NCI-H2227 (cell line): ENCODE results near the gene SDF4.

Experiments used
- DNase-seq: peaks from one replicate; lab custom pipeline; 2025; ENCODE audit not compliant: unreplicated experiment; lab: John Stamatoyannopoulos, UW

The SDF4 gene

DNA sequence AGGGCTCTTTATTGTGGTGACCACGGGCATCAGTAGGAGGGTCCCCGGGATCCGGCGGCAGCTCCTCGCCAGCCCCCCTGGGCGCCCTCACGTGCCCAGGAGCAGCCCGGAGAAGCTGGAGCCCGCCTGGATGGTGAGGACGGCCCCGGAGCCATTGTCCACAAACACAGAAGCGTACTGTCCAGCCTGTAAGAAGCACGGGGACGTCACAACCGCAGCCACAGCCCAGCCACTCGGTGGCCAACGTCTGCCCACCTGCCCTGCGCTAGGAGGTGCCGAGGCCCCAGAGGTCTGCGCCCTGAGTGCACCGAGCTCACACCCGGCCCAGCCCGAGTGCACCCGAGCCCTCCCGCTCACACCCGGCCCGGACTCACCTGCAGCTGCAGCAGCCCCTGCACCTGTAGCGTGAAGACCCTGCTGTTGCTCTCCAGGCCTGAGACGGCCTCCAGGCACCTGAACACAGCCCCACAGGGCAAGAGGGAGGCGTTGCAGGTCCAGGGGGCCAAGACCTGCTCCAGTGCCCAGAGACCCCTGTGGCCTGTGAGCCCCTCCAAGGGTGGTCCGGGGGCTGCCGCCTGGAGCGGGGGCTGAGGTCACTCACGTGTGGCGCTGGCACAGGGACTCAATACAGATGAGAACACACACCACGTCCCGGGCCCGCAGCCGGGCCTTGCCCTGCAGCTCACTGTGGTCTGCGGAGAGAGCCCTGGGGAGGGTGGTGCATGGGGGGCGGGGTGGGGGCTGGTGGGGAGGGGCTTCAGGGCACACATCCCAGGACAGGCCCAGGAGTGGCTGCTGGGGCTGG is 10.9 kb upstream of the SDF4 start:
- DNase-seq, result no peak

DNA sequence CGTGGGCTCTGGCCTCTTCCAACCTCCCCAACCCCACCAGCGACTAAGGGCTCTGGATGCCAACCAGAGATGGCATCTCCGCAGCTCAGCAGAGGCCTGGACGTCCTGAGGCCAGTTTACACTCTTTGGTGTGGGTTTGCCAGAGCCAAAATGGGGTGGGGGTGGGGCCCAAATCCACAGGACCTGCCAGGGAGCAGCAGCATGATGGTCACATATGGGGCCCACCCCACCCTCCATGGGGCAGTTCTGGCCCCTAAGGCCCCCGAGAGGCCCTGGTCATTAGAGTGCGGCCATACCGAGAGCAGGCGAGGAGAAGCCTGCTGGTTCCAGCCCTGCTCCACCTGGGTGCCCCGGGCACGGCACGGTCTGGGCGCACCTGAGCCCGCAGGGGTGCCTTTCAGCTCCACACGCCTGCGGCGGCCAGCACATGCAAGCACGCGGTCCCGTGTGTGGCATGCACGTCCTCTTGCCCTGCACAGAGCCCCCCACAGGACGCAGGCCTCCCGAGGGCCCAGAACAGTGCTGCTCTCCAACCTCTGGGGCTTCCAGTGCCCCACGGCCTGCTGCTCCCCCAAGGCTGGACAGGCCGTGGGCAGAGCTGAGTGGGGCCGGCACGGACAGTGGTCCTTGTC is 9.9 kb upstream of the SDF4 start:
- no peak for DNase-seq

DNA sequence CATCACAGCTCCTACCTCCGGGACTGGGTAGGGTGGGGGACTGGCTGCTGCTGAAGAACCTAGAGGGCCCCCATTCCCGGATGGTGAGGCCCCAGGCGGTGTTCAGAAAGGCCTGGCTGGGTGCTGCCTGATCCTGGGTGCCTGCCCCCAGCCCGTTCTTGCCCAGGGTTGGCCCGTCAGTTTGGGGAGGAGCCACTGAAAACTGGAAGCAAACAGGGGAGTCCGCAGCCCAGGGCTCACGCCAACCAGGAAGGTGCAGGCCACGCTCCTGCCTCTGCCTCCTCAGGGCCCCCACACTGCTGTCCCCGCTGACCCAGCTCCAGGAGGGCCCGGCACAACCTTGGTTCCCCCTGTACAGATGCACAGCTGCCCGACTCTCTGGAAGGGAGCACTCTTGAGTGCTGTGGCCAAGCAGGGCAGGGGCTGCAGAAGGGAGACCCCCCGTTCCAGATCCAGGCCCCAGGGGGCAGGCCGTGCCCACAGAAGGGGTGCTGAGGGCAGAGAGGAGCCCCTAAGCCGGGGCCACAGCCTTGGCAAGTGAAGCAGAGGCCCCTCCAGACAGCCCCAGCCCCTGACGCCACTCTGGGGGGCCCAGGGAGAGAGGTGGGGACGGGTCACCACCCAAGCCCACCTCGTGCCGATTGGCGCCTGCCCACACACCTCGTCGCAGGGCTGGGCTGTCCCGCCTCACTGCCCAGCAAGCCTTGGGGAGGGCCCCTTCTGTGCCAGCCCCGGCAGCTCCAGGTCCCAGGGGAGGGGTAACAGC is 9.2 kb upstream of the SDF4 start:
- no peak for DNase-seq

DNA sequence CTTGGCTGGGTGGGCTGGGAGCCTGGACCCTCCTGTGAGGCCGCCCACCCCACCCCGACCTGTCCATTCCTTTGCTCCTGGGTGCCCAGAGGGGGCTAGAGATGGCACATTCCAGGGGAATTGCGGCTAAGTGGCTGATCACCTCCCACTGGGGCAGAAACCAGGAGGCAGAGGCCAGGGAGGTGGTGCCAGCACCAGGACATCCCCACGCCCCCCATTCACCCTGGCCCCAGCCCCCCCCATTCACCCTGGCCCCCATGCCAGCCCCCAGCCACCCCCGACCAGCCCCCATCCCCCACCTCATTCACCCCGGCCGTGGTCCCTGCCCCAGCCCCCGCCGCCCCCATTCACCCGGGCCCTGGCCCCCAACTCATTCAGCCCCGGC is 8.5 kb upstream of the SDF4 start:
- DNase-seq, result no peak

DNA sequence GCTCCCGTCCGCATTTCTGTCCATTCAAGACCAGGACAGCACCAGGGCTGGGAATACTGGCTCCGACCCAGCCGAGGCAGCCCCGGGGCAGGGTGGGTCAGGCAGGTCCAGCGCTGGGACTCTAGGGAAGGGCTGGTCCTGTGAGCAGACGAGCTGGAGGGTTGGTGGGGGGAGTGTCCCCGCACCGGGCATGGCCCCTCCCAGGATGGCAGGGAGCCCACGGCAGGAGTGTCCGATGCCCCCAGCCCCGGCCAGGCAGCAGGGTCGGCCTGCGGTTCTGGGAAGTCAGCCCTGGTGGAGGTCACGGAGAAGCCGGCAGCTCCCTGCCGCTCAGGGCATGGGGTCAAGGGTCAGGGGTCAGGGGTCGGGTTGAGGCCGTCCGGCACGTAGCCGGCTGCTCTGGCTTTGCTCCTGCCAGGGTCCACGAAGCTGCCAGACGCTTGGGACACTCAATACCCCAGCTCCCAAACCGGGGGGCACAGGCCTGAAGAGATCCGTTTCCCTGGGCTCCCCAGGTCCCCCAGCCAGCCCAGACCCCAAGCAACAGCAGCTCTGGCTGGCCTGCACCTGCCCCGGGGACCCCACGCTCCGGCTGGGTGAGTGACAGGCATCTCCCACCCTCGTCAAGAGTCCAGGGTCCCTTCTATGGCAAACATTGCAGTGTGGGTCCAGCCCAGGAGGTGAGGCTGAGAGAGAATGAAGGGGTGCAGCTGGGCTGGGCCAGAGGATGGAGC is 8.0 kb upstream of the SDF4 start:
- DNase-seq, result no peak

DNA sequence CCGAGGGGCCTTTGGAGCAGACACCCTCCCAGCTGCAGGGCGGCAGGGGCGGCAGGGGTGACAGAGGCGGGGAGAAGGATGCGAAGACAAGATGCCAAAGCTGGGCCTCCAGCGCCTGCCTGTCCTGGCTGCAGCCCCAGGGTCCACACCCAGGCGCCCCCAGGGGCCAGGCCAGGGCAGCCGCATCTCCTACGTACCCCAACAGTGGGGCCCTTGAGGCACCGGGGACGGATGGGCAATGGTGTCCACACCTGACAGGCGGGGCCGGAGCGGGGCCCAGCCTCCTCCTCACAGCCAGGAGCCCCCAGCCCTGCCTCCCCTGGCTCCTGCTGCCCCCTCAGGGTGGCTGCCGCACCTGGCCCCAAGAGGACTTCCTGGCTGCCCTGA is 7.4 kb upstream of the SDF4 start:
- no peak for DNase-seq

DNA sequence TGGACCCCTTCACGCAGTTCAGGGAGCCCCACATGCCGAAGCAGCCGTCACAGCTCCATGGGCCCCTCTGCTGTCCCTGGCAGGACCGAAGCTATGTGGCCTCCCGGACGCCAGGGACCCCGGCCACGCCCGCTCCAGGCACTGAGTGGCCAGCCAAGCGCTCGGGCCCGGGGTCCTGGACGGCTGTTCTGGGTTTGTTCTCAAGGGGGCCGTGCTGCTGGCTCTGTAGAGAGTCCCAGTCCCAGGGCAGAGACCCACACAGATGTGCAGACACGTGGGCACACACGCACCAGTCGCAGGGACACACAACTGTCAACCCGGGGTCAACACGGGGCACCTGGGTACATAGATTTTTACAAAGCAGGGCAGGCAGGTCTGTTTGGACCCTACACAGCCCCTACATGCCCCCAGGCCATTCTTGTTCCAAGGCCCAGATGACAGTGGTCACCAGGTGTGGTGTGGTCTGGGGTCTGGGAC is 6.9 kb upstream of the SDF4 start:
- DNase-seq, result no peak

DNA sequence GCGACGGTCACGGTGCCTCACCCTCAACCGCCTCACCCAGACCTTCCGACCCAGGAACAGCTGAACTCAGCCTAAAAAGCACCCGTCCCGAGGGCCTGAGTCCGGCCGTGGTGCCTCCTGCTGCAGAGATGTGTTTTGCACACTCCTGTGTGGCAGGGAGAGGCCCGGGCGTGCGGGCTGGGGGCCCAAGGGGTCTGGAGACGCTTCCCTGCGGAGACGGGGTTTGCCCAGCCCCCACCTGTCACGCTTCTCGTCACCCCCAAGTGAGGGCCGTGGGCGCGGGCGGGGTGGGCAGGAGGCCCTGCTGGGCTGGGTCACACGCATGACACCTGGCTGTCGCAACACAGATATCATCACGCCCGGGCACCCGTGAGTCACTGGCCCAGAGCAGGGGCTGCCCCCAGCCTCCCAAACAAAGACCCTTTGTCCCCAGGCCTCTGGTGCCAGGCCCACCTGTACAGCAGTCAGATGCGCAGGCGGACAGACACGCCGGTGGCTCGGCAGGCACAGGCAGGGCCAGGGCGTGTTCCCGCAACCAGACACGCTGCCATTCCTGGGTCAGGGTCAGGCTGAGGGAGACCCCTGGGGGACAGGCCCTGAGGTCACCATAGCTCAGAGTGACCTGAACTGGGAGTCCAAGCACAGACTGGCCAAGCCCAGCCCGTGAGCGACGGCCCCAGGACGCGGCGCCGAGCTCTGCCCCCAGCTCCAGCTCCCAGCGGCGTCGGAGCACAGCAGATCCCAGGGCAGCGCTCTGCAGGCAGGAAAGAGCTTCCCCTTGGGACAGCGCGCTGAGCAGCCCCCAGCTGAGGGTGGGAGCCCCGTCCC is 6.3 kb upstream of the SDF4 start:
- no peak for DNase-seq

DNA sequence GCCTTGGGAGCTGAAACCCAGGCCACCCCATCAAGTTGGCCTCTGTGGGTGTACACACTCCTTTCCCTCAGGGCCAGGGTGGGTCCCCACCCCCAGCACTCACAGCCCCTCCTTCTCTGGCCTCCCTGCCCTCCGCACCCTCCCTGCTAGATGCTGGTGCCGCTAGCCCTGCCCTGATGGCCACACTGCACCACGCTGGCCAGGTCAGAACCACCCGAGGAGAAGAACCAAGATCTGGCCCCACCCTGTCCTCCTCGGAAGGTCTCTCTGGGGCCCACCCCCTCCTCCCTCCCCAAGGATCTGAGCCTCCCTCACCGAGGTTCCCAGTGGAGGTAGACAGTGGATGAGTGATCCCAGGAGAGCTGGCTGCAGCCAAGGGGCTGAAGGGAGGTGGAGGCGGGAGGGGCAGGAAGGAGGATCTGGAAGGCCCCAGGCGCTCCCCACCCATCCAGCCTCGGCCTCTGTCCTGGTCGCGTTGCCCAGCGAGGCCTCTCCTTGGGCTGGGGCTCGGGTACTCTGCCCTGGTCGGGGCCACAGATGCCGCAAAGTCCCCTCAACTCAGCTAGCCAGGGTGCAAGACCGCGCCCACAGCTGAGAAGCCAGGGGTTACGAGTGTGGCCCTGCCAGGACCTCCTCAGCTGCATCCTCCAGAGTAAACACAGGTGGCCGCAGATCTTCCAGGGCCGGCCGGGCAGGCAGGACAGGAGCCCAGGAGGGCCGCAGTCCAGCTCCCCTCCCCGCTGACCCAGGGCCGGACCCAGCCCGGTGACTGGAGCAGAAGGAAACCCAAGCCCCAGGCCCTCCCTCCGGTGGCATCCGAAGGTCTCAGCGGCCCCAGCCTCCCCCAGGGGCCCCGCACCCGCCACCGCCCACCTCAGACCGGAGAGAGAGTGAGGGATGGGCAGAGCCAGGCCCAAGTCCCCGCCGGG is 5.4 kb upstream of the SDF4 start:
- no peak for DNase-seq

DNA sequence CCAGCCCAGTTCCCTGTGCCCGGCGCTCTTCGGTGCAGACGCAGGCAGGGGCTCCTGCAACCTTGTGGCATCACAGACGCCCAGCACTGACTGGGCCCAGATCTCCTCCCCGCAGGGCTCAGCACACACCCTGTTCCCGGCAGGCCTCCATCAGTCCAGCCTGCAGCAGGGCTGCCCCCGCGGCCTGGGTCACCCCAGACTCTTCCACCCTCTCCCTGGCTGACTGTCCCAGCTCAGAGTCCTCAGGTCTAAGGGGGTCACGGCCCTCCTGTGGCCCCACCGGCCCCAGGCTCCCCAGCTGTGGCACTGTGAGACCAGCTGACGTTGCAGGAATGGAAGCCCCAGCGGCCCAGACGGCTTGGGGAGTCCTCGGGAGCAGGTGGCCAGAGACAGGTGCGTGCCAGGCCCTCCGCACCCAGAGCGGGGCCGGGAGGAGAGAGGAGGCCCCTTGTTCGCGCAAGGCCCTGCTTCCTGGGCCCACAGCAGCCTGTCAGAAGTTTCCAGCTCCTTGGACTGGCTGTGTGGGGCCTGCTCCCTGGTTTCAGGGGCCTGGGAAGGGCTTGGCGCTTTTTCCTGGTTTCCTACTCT is 4.5 kb upstream of the SDF4 start:
- no peak for DNase-seq

DNA sequence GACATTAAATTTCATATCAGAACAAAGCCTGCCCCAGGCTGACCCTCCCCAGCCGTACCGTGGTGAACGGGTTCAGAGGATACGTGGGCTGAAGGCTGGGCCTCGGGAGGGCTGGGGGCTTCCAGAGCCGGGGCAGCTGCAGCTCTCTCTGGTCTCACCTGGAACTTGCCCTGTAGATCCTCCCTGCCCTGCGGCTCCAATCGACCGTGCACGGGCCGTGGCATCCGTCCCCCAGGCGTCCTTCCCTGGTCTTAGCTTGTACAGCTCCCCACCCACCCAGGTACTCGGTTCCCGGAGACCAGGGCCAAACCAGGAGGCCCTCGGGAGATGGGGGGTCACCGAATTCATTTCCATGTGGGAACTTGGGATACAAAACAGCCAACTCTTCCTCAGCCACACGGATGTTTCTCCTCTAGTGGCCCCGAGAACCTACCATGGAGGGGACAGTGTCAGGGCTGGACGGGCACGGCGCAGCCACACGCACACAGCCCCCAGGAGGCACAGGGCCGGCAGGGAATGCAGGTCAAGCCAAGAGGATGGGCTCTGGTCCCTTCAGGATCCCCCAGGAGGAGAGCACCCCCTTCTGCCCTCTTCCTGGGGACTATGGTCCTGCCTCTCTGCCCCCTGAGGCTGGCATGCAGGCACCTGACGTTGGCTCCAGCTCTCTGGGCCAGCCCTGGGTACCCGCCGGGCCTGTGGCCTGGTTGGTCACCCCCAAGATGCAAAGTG is 3.4 kb upstream of the SDF4 start:
- DNase-seq, result no peak

DNA sequence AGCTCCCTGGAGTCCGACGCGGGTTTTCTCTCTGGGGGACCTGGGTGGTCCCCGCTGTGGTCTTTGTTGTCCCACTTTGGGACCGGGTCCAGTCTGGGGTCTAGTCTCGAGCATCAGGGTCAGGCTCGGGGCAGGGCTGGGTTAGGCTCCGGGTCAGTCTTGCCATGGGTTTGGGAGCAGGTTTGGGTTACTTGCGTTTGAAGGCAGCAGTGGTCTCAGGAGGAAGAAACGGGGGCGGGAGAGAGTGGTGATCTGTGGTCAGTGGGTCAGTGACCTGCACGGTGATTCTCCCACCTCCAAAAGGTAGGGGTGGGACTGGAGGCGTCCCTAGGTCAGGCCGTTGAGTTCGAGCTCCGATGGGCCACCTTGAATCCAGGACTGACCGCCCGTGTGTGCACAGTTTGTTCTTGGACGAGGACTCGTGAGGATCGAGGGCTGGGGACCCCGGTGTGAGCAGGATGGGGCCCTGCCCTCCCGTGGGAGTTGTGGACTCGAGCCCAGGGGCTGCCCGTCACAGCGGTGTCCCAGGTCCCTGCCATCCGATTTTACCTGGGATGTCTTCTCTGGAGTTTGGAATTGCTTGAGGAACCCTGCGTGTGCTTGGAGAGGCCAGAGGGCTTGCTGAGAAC is 2.5 kb upstream of the SDF4 start:
- DNase-seq, result no peak

DNA sequence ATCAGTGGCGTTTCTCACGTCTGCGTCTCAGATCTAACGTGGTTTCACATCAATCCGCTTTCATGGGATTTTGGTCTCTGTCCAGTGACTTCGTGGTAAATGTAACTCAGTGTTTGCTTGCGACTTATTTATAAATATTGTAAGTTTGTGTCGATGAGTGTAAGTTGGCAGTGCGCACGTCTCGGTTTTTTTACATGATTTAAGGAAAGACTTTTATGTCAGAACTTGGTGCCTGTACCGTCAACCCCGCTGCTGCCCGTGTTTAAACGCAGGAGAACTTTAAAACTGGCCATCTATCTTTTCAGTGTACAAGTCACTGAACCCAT is 1.7 kb upstream of the SDF4 start:
- no peak for DNase-seq

DNA sequence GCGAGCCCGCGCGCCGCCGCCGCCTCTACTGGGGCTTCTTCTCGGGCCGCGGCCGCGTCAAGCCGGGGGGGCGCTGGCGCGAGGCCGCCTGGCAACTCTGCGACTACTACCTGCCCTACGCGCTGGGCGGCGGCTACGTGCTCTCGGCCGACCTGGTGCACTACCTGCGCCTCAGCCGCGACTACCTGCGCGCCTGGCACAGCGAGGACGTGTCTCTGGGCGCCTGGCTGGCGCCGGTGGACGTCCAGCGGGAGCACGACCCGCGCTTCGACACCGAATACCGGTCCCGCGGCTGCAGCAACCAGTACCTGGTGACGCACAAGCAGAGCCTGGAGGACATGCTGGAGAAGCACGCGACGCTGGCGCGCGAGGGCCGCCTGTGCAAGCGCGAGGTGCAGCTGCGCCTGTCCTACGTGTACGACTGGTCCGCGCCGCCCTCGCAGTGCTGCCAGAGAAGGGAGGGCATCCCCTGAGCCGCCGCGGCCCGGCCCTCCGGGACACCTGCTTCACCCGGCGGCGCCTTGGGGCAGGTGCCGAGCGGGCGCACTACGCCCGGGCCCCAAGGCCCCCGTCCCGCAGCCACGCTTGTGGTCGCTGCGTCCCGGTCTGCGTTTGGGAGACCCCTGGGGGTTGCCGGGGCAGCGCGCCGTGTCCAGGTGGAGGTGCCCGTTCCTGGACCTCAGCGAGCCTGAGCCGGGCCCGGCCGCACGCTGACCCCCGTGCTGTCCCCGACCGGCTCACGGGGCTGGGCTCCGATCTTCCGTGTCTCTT is 1.2 kb upstream of the SDF4 start:
- no peak for DNase-seq

DNA sequence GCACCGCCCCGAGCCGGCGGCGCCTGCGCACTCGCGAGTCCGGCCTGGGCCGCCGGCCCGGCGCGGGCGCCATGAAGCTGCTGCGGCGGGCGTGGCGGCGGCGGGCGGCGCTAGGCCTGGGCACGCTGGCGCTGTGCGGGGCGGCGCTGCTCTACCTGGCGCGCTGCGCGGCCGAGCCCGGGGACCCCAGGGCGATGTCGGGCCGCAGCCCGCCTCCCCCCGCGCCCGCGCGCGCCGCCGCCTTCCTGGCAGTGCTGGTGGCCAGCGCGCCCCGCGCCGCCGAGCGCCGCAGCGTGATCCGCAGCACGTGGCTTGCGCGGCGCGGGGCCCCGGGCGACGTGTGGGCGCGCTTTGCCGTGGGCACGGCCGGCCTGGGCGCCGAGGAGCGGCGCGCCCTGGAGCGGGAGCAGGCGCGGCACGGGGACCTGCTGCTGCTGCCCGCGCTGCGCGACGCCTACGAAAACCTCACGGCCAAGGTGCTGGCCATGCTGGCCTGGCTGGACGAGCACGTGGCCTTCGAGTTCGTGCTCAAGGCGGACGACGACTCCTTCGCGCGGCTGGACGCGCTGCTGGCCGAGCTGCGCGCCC is 501 bp upstream of the SDF4 start, which contains the start of gene B3GALT6:
Gene B3GALT6, plus strand, starts transcription at position 30 of the 588 bp plus-strand sequence. Its CDS starts 42 bp downstream, at position 72.
- DNase-seq, result no peak

DNA sequence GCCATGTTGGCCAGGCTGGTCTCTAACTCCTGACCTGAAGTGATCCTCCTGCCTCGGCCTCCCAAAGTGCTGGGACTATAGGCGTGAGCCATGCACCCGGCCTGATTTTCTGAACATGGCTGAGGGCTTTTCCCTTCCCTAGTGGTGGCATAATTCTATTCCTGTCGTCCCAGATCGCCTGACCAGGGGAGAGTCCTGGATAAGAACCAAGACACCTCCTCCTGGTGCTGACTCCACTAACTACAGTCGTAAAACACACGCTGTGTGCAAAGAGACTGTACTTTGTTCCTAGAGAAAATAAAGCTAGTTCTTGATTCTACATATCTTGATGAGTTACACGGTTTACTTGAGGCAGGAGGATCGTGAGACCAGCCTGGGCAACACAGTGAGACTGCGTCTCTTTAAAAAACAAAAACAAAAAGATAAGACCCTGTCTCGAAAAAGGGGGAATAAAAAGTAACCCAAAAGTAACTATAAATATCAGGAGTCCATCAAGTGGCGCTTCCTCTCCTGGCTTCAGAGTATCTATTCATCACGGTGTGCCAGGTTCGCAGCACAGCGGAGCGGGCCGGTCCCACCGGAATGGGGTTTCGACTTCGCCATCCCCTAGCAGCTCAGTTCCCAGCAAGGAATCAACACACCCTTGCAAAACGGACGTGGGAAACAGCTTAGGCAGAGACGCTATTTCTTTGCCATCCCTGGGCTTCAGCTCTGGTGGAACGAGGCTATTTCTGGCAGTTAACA is 973 bp downstream of the SDF4 start:
- peak; percentile 22 for DNase-seq
